GM12892 (cell line): Measurements from ENCODE around the gene ACTA2.

ENCODE experiments used
- POLR2A ChIP-seq: IDR thresholded peaks from 2 replicates; pipeline ENCODE4 v1.6.1; 2011; ENCODE audit warnings: low read depth, low read length, control low read depth
- POLR2AphosphoS5 ChIP-seq: IDR thresholded peaks from 2 replicates; pipeline ENCODE4 v1.6.1; 2011; ENCODE audit warnings: low read depth, low read length, control low read depth
- TAF1 ChIP-seq: IDR thresholded peaks from 2 replicates; pipeline ENCODE4 v1.6.1; 2011; ENCODE audit warnings: low read depth, mild to moderate bottlenecking, control low read depth, low read length, borderline replicate concordance

DNA sequence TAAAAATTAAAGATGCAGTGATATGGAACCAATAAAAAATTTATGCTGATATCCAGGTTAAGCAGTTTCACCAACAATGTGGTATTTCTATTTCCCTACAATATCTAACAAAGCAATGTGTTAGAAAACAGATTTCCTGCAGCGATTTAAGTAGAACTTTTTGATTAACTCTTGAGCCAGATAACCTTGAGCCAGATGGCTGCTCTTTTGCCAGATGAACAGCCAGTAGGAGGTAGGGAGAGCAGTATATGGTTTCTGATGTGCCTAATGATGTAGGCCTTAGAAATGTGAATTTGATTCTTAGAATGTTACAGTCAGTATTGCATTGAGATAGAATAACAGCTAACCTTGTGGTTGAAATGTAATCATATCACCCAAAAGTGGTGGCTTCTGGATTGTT is 41.5 kb downstream of the ACTA2 start:
- TF ChIP-seq POLR2AphosphoS5 (no peak), POLR2A (no peak), TAF1 (no peak)
